Spinal cord (tissue), 10 donors: ENCODE measurements around the gene TEX38. TPM values are rescaled to one million over a fixed set of nuclear protein-coding genes. Genes with fewer than 3 reads are reported as not detected.

Source experiments
- DNase-seq, 6 donors: peaks; one replicate each; pipeline versions ENCODE4 v3.0.0 to v3.0.0-alpha.2; 2013 to 2015; ENCODE audit warnings: low spot score in 6 of 6, low read depth in 4 of 6
- H3K27ac ChIP-seq: one replicate; pipeline ENCODE4 v1.5.1; 2013; ENCODE audit warnings: low read depth, low read length, control low read depth
- H3K27me3 ChIP-seq: one replicate; pipeline ENCODE4 v1.6.1; 2013; ENCODE audit warnings: low read length; ENCODE audit not compliant: control insufficient read depth, insufficient read depth
- H3K36me3 ChIP-seq: one replicate; pipeline ENCODE4 v1.6.1; 2013; ENCODE audit warnings: low read length; ENCODE audit not compliant: control insufficient read depth, insufficient read depth
- H3K4me1 ChIP-seq: one replicate; pipeline ENCODE4 v1.6.1; 2013; ENCODE audit warnings: low read length; ENCODE audit not compliant: control insufficient read depth, insufficient read depth
- H3K4me3 ChIP-seq: one replicate; pipeline ENCODE4 v1.5.1; 2013; ENCODE audit warnings: low read depth, low read length, control low read depth
- H3K9me3 ChIP-seq: one replicate; pipeline ENCODE4 v1.6.1; 2013; ENCODE audit warnings: low read length; ENCODE audit not compliant: control insufficient read depth, insufficient read depth
- WGBS: methylation state at CpG from one replicate; pipeline ENCODE4 v1.1.5; 2013; ENCODE audit warnings: missing lambda C conversion rate; ENCODE audit not compliant: insufficient coverage; 5-methylcytosine and 5-hydroxymethylcytosine counted together
- long read RNA-seq, 4 donors: transcript quantifications; one replicate each; lab custom pipeline, GENCODE V29; 2026
- polyA plus RNA-seq, 2 donors: library from polyadenylated mRNA; unstranded; fragments of 120-200 nt; gene quantifications; one replicate each; pipeline ENCODE4 v1.2.1, GENCODE V29; 2013; ENCODE audit not compliant: insufficient read length in 2 of 2
- total RNA-seq, 2 donors: library from RNA; depleted of rRNA in 1 of 2; stranded (reverse); fragments of 120-200 nt in 1 of 2; fragments of >200 nt in 1 of 2; gene quantifications; one replicate each; pipeline versions ENCODE4 v1.2.3 to v1.2.4, GENCODE V29; 2013 to 2014
- donor health status: healthy.

The TEX38 gene
- not detected for total RNA-seq
- under 1 TPM; 0.41 to 0.45 TPM for polyA plus RNA-seq
- long read RNA-seq, donor 1, result 0 reads
- long read RNA-seq, donor 2, result 0 reads
- long read RNA-seq, donor 3, result 0 reads
- long read RNA-seq, donor 4, result 0 reads

DNA sequence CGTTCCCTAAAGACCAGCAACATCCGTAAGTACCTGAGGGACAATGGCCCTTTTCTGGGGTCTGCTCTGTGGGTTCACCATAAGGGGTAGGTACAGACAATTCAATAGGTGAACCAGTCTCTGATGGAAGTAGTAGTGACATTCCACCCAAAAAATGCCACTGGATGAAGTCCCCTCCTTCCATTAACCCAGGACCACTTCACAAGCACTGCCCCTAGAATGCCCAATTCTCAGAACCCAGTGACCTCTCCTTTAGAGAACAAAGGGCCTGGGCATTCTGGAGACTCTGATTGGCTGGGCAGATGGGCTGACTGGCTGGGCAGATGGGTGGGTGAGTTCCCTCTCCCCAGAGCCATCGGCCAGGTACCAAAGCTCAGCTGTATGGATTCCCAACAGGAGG is at the start of gene TEX38:
Gene TEX38 (plus strand): TSS at position 301 of the 400 bp plus-strand sequence. CDS start 81 bp downstream, at position 382.
- no peak for DNase-seq
- WGBS, result no CpG with 5 or more reads among the region's 3 CpGs
- Histone ChIP-seq H3K9me3 (no peaks in the 10 kb centered on the region), H3K4me1 (peaks cover 5% of the 10 kb centered on the region), H3K36me3 (peaks cover 4% of the 10 kb centered on the region), H3K4me3 (no peak within 1 kb of the TSS), H3K27ac (no peak within 1 kb of the TSS), H3K27me3 (no peaks in the 10 kb centered on the region)

GRCh38 chr1:46621930-46622329 is 49.7 kb upstream of the TEX38 start:
- WGBS, result 85% methylated on average over 4 of the region's 7 CpGs
- no peaks in the 10 kb centered on the region for H3K9me3 ChIP-seq
- H3K27me3 ChIP-seq, result no peaks in the 10 kb centered on the region
- no peak for DNase-seq
- no peak overlapping the region for H3K27ac ChIP-seq
- H3K4me1 ChIP-seq, result peaks cover 12% of the 10 kb centered on the region
- no peaks in the 10 kb centered on the region for H3K36me3 ChIP-seq
- H3K4me3 ChIP-seq, result no peak overlapping the region

DNA sequence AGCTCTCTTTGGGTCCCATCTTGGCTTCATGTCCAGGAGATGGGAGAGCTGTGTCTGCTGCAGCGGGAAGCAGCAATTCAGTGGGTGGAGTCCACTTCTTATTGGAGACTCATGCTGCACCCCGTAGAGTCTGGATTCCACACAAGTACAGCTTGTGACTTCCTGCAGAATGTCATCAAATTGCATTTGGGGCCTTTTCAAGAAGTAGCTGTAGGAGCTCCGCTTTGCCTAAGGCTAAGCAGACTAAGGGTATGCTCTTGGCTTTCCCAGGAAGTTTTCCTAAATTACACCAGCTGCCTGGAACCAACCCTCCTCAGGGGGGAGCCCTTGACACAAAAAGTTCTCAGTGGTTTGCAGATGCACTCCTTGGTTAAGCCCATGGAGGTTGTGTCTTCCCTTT is 49.3 kb upstream of the TEX38 start:
- no peaks in the 10 kb centered on the region for H3K27me3 ChIP-seq
- peak in 1 of 6 donors; percentile 67 for DNase-seq
- H3K4me3 ChIP-seq, result no peak overlapping the region
- WGBS, result 86% methylated on average over 3 of the region's 3 CpGs
- H3K9me3 ChIP-seq, result no peaks in the 10 kb centered on the region
- no peak overlapping the region for H3K27ac ChIP-seq
- H3K4me1 ChIP-seq, result peaks cover 8% of the 10 kb centered on the region
- no peaks in the 10 kb centered on the region for H3K36me3 ChIP-seq

DNA sequence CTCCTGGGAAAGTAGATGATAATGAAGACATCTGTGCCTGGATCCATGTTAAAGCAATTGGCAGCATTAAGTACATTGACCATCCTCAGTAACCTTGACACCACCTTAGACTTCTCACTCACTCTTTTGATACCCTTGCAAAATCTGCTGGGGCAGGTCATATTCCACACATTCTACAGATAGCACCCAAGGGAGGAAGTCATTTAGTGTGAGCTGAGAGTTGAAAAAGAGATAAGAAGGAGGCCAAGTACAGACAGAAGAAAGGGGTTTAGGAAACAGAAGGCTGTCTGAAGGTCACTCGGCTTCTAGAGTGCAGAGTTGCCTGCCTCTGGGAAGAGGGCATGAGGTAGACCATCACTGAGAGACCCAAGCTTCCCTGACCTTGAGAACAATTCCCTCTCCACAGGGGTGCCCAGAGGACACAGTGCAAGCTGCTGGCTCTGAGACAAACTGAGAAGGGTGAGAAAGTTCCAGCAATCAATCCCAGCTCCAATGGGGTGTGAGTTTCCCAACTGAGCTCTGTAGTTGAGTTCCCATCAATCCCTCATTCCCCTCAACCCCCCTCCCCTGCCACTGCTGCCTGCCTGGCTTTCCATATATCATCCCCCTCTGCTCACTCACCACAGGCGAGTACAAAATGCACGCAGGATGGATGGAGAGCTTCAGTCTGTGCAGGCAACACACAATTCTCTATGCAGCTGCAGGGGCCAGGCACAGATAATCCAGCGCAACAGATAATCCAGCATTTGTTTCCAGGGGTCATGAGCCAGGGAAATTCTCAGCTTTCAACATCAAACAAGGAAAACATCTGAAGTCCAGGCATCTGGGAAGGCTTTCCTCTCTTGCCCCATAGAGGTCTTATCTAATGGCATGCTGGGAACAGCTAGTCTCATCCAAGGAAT is 47.7 kb upstream of the TEX38 start:
- peak in 2 of 6 donors; percentile 54 to 73 for DNase-seq
- 36% methylated on average over 3 of the region's 4 CpGs for WGBS
- no peaks in the 10 kb centered on the region for H3K27me3 ChIP-seq
- H3K9me3 ChIP-seq, result no peaks in the 10 kb centered on the region
- no peaks in the 10 kb centered on the region for H3K36me3 ChIP-seq
- no peak overlapping the region for H3K4me3 ChIP-seq
- H3K27ac ChIP-seq, result peak overlapping the region; percentile 10
- H3K4me1 ChIP-seq, result peaks cover 7% of the 10 kb centered on the region

- H3K36me3 ChIP-seq, result peaks cover 12% of the 10 kb centered on the region
- DNase-seq, result no peak
- WGBS, result 100% methylated on average over 1 of the region's 2 CpGs
- H3K4me3 ChIP-seq, result no peak overlapping the region
- no peaks in the 10 kb centered on the region for H3K27me3 ChIP-seq
- no peak overlapping the region for H3K27ac ChIP-seq
- no peaks in the 10 kb centered on the region for H3K9me3 ChIP-seq
- no peaks in the 10 kb centered on the region for H3K4me1 ChIP-seq
Measured at GRCh38 chr1:46630719-46631118, 40.9 kb upstream of the TEX38 start.

GRCh38 chr1:46635205-46635604 is 36.4 kb upstream of the TEX38 start:
- no peak overlapping the region for H3K27ac ChIP-seq
- no peaks in the 10 kb centered on the region for H3K27me3 ChIP-seq
- H3K4me1 ChIP-seq, result no peaks in the 10 kb centered on the region
- WGBS, result 88% methylated on average over 1 of the region's 2 CpGs
- H3K4me3 ChIP-seq, result no peak overlapping the region
- H3K36me3 ChIP-seq, result peaks cover 29% of the 10 kb centered on the region
- no peaks in the 10 kb centered on the region for H3K9me3 ChIP-seq
- peak in 1 of 6 donors; percentile 27 for DNase-seq

DNA sequence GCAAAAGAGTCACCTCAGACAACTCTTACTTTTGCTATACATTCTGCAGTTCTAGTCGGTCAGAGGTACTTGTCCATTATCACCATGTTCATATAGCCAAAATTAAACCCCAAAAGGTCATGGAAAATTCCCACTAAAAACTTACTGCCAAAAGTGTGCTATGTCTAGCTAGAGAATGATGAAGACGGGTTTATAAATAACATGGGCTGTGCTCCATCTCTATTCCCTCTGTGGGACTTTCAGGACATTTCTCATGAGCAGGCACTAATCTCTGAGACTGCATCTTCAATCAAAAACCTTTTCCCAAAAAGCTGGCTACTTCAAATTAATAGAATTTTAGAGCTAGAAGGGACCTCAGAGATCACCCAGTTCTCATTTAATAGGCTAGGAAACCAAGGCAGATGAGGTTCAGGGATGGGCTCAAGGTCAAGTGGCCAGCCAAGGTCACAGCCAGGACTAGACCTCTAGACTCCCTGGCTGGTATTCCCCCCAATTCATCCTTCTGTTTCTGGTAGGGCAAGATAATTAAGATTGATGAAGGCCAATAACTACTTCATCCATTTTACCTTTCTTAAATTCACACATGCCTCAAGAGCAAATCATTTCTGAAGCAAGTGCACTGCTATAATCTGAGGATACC is 34.1 kb upstream of the TEX38 start:
- no peak for DNase-seq
- Histone ChIP-seq H3K27ac (no peak overlapping the region), H3K9me3 (no peaks in the 10 kb centered on the region), H3K27me3 (no peaks in the 10 kb centered on the region), H3K36me3 (peaks cover 29% of the 10 kb centered on the region), H3K4me1 (no peaks in the 10 kb centered on the region), H3K4me3 (no peak overlapping the region)
- no CpG with 5 or more reads among the region's 2 CpGs for WGBS

GRCh38 chr1:46638921-46639320 is 32.7 kb upstream of the TEX38 start:
- peaks cover 29% of the 10 kb centered on the region for H3K36me3 ChIP-seq
- H3K27me3 ChIP-seq, result no peaks in the 10 kb centered on the region
- H3K27ac ChIP-seq, result no peak overlapping the region
- no peaks in the 10 kb centered on the region for H3K9me3 ChIP-seq
- H3K4me3 ChIP-seq, result no peak overlapping the region
- no peaks in the 10 kb centered on the region for H3K4me1 ChIP-seq
- DNase-seq, result no peak

GRCh38 chr1:46639547-46639946 is 32.1 kb upstream of the TEX38 start:
- no CpG with 5 or more reads among the region's 1 CpG for WGBS
- no peak overlapping the region for H3K27ac ChIP-seq

More at GRCh38 chr1:46639547-46639946, 32.1 kb upstream of the TEX38 start:
- no peaks in the 10 kb centered on the region for H3K27me3 ChIP-seq
- peaks cover 24% of the 10 kb centered on the region for H3K36me3 ChIP-seq
- H3K4me3 ChIP-seq, result no peak overlapping the region
- DNase-seq, result no peak
- no peaks in the 10 kb centered on the region for H3K4me1 ChIP-seq
- H3K9me3 ChIP-seq, result no peaks in the 10 kb centered on the region
